GM19455 (cell line): Measurements from ENCODE around the gene S100A9.
"Not testable (repeated sequence)": the region's sequence is repeated elsewhere in the genome, so short reads cannot be mapped to it uniquely, and the experiment has no call there.

Experiments used
- ATAC-seq: cut with Tn5 transposase; IDR thresholded peaks from one replicate; pipeline ENCODE4 v1.9.1; 2021; ENCODE audit not compliant: unreplicated experiment

S100A9 gene

GRCh38 chr1:153344718-153345025, 13.0 kb upstream of the S100A9 start:
- no peak for ATAC-seq

DNA sequence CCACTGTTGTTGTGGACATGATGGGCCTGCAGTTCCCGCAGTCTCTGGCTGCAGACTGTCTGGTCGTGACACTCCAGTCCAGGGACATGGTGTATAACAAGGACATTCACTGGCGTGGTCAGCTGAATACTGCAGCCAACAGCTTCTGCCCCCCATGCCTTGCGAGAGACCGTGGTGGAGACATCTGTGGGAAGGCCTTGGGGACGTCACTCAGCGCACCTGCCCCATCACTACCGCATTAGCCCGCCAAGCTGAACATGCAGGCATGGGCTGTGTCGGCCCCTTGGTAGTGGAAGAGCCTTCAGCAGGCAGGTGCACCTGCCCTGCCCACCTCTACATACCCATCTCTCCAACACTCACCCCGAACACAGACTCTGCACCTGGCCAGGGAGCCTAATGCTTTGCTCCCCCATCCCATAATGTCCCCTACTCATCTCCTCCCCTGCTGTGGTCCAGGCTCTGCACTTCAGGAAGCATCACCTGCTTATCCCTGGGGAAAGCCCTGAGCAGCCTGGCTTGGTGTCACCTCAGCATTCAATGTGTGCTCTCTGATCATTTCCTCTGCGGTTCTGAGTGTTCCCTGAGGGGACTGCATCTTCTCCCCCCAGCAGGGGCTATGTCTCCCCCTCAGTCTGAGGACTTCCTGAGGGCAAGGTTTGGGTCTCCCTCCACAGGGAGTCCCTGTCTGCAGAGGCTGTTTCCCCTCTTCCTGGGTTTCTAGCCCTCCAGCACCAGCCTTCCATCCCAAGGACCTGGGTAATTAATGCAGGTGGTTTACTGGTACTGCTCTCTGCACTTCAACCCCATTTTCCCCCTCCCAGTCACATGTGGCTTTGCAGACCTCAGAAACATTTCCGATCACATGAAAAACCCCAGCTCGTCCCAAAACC, 12.2 kb upstream of the S100A9 start:
- ATAC-seq = no peak

DNA sequence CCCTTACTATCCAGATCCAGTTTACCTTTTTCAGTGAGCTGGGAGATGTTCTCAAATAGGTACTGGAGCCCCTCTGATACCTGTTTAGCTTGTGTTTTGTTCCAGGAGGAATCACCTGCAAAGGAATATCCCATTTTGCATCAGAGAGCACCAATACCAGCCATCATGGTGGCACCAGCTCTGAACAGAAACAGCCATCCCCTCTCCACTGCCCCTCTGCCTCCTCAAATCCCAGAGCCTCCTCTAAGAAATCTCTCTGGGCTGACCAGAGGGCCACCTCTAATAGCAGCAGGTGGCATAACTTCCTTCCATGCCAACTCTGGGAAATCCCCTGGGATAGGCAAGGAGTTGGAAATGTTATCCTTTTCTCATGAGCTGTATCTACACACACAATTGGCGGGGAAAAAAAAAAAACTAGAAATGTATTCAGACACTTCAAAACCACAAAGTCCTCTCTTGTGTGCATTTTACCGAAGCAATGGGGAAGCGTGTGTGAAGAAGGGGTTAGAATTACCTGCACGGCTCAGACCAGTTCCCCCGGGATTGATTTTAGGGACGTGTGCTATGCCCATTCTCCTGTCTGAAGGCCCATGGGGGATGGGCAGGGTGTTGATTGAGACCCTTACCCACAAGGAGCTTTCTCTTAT, 11.5 kb upstream of the S100A9 start:
- ATAC-seq = no peak

DNA sequence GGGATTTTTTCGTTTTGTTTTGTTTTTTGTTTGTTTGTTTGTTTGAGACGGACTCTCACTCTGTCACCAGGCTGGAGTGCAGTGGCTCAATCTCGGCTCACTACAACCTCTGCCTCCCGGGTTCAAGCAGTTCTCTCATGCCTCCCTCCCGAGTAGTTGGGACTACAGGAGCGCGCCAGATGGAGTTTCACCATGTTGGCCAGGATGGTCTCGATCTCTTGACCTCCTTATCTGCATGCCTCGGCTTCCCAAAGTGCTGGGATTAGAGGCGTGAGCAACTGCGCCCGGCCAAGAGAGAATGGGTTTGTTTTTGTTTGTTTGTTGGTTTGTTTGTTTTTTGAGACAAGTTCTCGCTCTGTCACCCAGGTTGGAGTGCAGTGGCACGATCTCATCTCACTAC, 10.6 kb upstream of the S100A9 start:
- not testable (repeated sequence) for ATAC-seq

- ATAC-seq = no peak
Observed at GRCh38 chr1:153347856-153348255, 9.8 kb upstream of the S100A9 start.

GRCh38 chr1:153348511-153349362, 8.9 kb upstream of the S100A9 start, which contains the start of gene PGLYRP4:
Gene PGLYRP4, minus strand, starts transcription at chr1:153348841. Its CDS starts 909 bp downstream, at chr1:153347932.
- ATAC-seq = no peak

GRCh38 chr1:153349363-153350320, 8.0 kb upstream of the S100A9 start:
- ATAC-seq = no peak

DNA sequence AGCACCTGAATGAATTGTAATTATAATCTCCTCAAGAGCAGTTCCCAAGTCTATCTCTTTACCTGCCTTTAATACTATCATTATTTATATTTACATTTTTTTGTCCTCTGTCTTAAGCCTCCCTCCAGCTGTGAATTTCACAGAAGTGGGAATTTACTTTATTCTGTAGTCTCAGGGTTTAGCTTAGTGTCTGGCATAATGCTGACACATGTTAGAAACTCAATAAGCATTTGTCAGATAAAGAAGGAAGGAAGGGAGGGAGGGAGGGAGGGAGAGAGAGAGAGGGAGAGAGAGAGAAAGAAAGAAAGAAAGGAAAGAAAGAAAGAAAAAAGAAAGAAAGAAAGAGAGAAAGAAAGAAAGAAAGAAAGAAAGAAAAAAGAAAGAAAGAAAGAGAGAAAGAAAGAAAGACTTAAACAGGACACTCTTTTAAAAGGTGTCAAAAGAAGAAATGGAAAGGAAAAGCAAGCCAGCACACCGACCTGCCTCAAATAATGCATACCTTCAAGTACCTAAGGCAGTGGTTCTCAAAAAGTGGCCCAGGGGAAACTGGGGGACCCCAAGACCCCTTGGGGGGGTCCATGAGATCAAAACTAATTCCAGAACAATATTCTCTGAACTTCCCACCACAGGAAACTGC, 7.2 kb upstream of the S100A9 start:
- ATAC-seq = no peak

GRCh38 chr1:153352523-153352922, 5.1 kb upstream of the S100A9 start:
- peak; percentile 69 for ATAC-seq

- ATAC-seq = no peak
Observed at GRCh38 chr1:153353226-153353947, 4.3 kb upstream of the S100A9 start.

DNA sequence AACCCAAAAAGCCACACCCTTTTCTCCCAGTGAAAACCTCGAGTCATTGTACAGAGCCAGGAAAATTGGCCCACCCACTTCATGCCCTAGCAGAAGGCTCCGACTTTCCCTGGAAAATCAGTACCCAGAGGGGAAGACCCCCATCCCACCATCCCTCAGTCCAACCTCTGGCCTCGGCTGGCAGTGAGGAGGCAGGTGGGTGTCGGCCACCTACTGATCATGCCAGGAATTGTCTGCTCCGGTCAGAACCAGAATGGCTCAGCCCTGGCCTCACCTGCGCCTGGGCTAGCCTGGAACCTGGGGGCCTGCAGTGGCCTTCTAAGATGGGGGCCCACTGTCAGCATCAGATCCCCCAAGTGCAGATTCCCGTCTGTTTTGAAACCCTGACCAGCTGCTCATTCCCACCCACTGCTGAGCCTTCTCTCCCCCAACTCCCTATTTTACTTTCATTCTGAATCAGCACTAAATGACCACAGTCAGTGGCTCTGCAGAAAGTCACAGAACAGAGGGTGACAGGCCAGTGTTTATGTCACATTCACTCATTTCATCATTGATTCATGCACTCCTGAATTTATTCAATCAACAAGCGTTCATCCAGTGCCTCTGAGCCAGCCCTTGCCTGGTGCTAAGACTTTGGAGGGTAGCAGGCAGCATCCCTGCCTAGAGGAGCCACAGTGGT, 3.0 kb upstream of the S100A9 start:
- no peak for ATAC-seq

GRCh38 chr1:153355445-153356071, 2.1 kb upstream of the S100A9 start:
- ATAC-seq = no peak

DNA sequence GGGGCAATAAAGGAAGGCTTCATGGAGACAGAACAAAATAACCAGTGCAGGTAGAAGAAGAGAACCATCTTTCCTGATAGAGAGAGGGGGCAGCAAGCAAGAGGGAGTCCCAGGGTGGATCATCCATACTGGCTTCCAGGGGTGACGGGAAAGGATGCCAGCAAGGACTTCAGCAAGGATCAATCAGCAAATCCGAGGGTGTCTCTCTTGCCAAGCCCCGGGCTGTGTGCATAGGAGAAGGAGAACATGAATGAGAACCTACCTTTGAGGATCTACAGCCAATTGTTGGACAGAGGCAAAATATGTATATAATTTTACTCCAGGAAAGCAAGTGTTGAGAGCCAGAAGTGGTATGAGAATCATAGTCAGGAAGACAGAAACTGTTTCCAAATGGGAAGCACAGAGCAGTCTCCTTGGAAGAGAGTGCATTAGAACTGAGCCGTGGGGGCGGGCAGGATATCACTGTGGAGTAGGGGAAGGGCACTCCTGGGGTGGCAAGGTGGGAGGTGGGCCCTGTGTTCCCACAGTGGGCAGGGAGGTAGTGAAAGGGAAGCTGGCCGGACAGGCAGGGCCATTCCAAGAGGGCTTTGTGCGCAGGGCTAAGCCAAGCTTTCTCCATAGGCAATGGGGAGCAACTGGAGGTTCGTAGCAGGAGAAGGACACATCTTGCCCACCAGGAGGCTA, 1.1 kb upstream of the S100A9 start:
- ATAC-seq = no peak

- no peak for ATAC-seq
Observed at GRCh38 chr1:153357076-153357852, 390 bp upstream of the S100A9 start.

- no peak for ATAC-seq
Observed at GRCh38 chr1:153358691-153358975, 979 bp downstream of the S100A9 start.

- no peak for ATAC-seq
Observed at GRCh38 chr1:153359241-153359640, 1.6 kb downstream of the S100A9 start.

DNA sequence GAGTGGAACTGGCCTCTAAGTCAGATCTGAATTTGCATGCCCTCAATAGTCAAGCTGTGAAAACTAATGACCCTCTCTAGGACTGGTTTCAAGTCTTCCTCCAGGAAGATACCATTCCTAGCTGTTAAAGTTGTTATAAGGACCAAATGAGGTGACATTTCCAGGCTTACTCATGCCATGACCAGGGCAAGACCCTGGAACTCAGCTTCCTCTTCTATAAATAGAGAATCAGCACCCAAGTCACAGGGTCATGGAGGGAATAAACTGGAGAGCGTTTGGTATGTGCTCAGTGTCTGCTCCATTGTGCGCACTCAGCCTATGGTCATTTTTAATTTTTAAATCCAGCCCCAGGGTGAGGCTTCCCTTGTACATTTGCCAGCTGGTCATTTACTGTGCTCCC, 2.5 kb downstream of the S100A9 start:
- ATAC-seq = no peak
